WTC11 (cell line): Measurements from ENCODE around the gene ANTKMT. TPM values are rescaled to one million over a fixed set of nuclear protein-coding genes. Genes with fewer than 3 reads are reported as not detected.

Source experiments
- AR ChIP-seq: fragments of 250-450 bp; sonication (Bioruptor Pico); IDR thresholded peaks from 2 replicates; pipeline ENCODE4 v1.9.0; 2021; ENCODE audit warnings: mild to moderate bottlenecking
- CDX4 ChIP-seq: fragments of 250-450 bp; sonication (Bioruptor Pico); IDR thresholded peaks from 2 replicates; pipeline ENCODE4 v1.9.0; 2021; ENCODE audit warnings: moderate library complexity, mild to moderate bottlenecking, inconsistent platforms, borderline replicate concordance
- E2F5 ChIP-seq: sonication (generic); formaldehyde crosslinking; IDR thresholded peaks from 2 replicates; pipeline ENCODE4 v1.8.1; 2022; ENCODE audit warnings: mild to moderate bottlenecking, moderate library complexity, missing genetic modification reagents
- ELF4 ChIP-seq: sonication (generic); formaldehyde crosslinking; IDR thresholded peaks from 2 replicates; pipeline ENCODE4 v1.8.1; 2022; ENCODE audit warnings: low read depth, mild to moderate bottlenecking, moderate library complexity, missing genetic modification reagents
- ESRRA ChIP-seq: sonication (generic); formaldehyde crosslinking; IDR thresholded peaks from 2 replicates; pipeline ENCODE4 v1.8.1; 2022; ENCODE audit warnings: mild to moderate bottlenecking, missing genetic modification reagents, borderline replicate concordance
- ETV6 ChIP-seq: sonication (generic); formaldehyde crosslinking; IDR thresholded peaks from 2 replicates; pipeline ENCODE4 v1.8.1; 2022; ENCODE audit warnings: mild to moderate bottlenecking, missing genetic modification reagents
- FOXP4 ChIP-seq: sonication (generic); formaldehyde crosslinking; IDR thresholded peaks from 2 replicates; pipeline ENCODE4 v1.8.0; 2022; ENCODE audit warnings: mild to moderate bottlenecking, missing genetic modification reagents
- GTF2I ChIP-seq: fragments of 250-450 bp; sonication (Bioruptor Pico); conservative IDR thresholded peaks from 2 replicates; pipeline ENCODE4 v1.4.0; 2021; ENCODE audit warnings: mild to moderate bottlenecking
- HMGXB4 ChIP-seq: sonication (generic); formaldehyde crosslinking; IDR thresholded peaks from 2 replicates; pipeline ENCODE4 v1.8.1; 2023; ENCODE audit warnings: mild to moderate bottlenecking, moderate library complexity, missing genetic modification reagents
- IRF1 ChIP-seq: sonication (generic); formaldehyde crosslinking; IDR thresholded peaks from 2 replicates; pipeline ENCODE4 v1.8.0; 2023; ENCODE audit warnings: missing genetic modification reagents
- JUN ChIP-seq: sonication (generic); formaldehyde crosslinking; IDR thresholded peaks from 2 replicates; pipeline ENCODE4 v1.8.0; 2023; ENCODE audit warnings: mild to moderate bottlenecking, missing genetic modification reagents
- NFYB ChIP-seq: sonication (generic); formaldehyde crosslinking; conservative IDR thresholded peaks from 2 replicates; pipeline ENCODE4 v1.8.0; 2022; ENCODE audit warnings: low read depth, missing genetic modification reagents
- NR2C2 ChIP-seq: sonication (generic); formaldehyde crosslinking; IDR thresholded peaks from 2 replicates; pipeline ENCODE4 v1.8.0; 2022; ENCODE audit warnings: mild to moderate bottlenecking, missing genetic modification reagents
- OVOL2 ChIP-seq: fragments of 250-450 bp; sonication (Bioruptor Pico); IDR thresholded peaks from 2 replicates; pipeline ENCODE4 v1.9.0; 2021; ENCODE audit warnings: mild to moderate bottlenecking, borderline replicate concordance
- PRRX2 ChIP-seq: fragments of 250-450 bp; sonication (Bioruptor Pico); IDR thresholded peaks from 2 replicates; pipeline ENCODE4 v1.8.0; 2021; ENCODE audit warnings: mild to moderate bottlenecking
- ZBTB21 ChIP-seq: sonication (generic); formaldehyde crosslinking; IDR thresholded peaks from 2 replicates; pipeline ENCODE4 v1.8.1; 2023; ENCODE audit warnings: mild to moderate bottlenecking, missing genetic modification reagents, borderline replicate concordance
- ZNF219 ChIP-seq: sonication (generic); formaldehyde crosslinking; IDR thresholded peaks from 2 replicates; pipeline ENCODE4 v1.8.0; 2023; ENCODE audit warnings: missing genetic modification reagents, mild to moderate bottlenecking, borderline replicate concordance
- ZNF263 ChIP-seq: sonication (generic); formaldehyde crosslinking; IDR thresholded peaks from 2 replicates; pipeline ENCODE4 v1.8.1; 2022; ENCODE audit warnings: low read depth, mild to moderate bottlenecking, moderate library complexity, missing genetic modification reagents
- ZNF281 ChIP-seq: sonication (generic); formaldehyde crosslinking; IDR thresholded peaks from 2 replicates; pipeline ENCODE4 v1.8.0; 2023; ENCODE audit warnings: mild to moderate bottlenecking, missing genetic modification reagents
- ZNF396 ChIP-seq: fragments of 250-450 bp; sonication (Bioruptor Pico); IDR thresholded peaks from 2 replicates; pipeline ENCODE4 v1.8.0; 2021; ENCODE audit warnings: mild to moderate bottlenecking, moderate library complexity, borderline replicate concordance
- ZNF512 ChIP-seq: sonication (generic); formaldehyde crosslinking; IDR thresholded peaks from 2 replicates; pipeline ENCODE4 v1.8.1; 2022; ENCODE audit warnings: missing genetic modification reagents, borderline replicate concordance
- ZNF671 ChIP-seq: fragments of 250-450 bp; sonication (Bioruptor Pico); IDR thresholded peaks from 2 replicates; pipeline ENCODE4 v1.8.0; 2021; ENCODE audit warnings: mild to moderate bottlenecking
- ZSCAN18 ChIP-seq: fragments of 250-450 bp; sonication (Bioruptor Pico); IDR thresholded peaks from 2 replicates; pipeline ENCODE4 v2.1.2; 2022; ENCODE audit warnings: mild to moderate bottlenecking, moderate library complexity
- total RNA-seq: library from RNA; stranded (reverse); gene quantifications from 3 replicates; pipeline ENCODE4 v1.2.3, GENCODE V29; 2021

Gene ANTKMT
- total RNA-seq, 1 experiment from 2014 or later: 40.6 TPM

- no peak for TF ChIP-seq ZNF512 (CRISPR knock-in tag)
- TF ChIP-seq JUN (CRISPR knock-in tag): no peak; the same call in none of the 2 replicates
- no peak for TF ChIP-seq OVOL2 (CRISPR knock-in tag)
- TF ChIP-seq ESRRA (CRISPR knock-in tag): peak; percentile 96
- TF ChIP-seq GTF2I: no peak
- TF ChIP-seq ETV6 (CRISPR knock-in tag): peak; percentile 85
- peak; percentile 89 for TF ChIP-seq FOXP4 (CRISPR knock-in tag)
- peak; percentile 72; the same call in 1 of the 2 replicates for TF ChIP-seq E2F5 (CRISPR knock-in tag)
- TF ChIP-seq NFYB: peak; percentile 26
- no peak for TF ChIP-seq PRRX2
- peak; percentile 89 for TF ChIP-seq IRF1 (CRISPR knock-in tag)
- no peak for TF ChIP-seq ZNF396 (CRISPR knock-in tag)
- peak; percentile 86; the same call in 1 of the 2 replicates for TF ChIP-seq ZNF219 (CRISPR knock-in tag)
- TF ChIP-seq ZSCAN18: no peak
- no peak for TF ChIP-seq CDX4 (CRISPR knock-in tag)
- peak; percentile 79 for TF ChIP-seq NR2C2 (CRISPR knock-in tag)
- TF ChIP-seq AR (CRISPR knock-in tag): no peak
- TF ChIP-seq ZBTB21: 0 out of 2 replicates have a peak, but pooled peaks have one; percentile 77
- no peak for TF ChIP-seq ZNF671 (CRISPR knock-in tag)
- no peak; the same call in 1 of the 2 replicates for TF ChIP-seq ZNF263 (CRISPR knock-in tag)
- peak; percentile 94 for TF ChIP-seq ZNF281 (CRISPR knock-in tag)
- peak; percentile 94; the same call in 1 of the 2 replicates for TF ChIP-seq ELF4
- peak; percentile 83; the same call in 1 of the 2 replicates for TF ChIP-seq HMGXB4 (CRISPR knock-in tag)
These were observed at the start of gene ANTKMT (continued) for GRCh38 chr16:720990-721764.
